Subcutaneous adipose tissue (tissue), 4 donors: ENCODE measurements around the gene NME3. TPM values are rescaled to one million over a fixed set of nuclear protein-coding genes. Genes with fewer than 3 reads are reported as not detected.

ENCODE experiments used
- total RNA-seq, 4 donors: library from RNA; depleted of rRNA; stranded (reverse); fragments of >200 nt; gene quantifications; one replicate each; pipeline ENCODE4 v1.1.0, GENCODE V29; 2016
- TF ChIP-seq, protein P1 (sequence below): fragments of 450-650 bp; IDR thresholded peaks from one replicate; pipeline ENCODE4 v1.5.1; 2016; ENCODE audit warnings: low read depth, mild to moderate bottlenecking, control low read depth, antibody characterized with exemption, moderate library complexity

NME3 gene
- total RNA-seq, 4 donors from 2014 or later, result 34.1 to 102 (median 62.8) TPM

DNA sequence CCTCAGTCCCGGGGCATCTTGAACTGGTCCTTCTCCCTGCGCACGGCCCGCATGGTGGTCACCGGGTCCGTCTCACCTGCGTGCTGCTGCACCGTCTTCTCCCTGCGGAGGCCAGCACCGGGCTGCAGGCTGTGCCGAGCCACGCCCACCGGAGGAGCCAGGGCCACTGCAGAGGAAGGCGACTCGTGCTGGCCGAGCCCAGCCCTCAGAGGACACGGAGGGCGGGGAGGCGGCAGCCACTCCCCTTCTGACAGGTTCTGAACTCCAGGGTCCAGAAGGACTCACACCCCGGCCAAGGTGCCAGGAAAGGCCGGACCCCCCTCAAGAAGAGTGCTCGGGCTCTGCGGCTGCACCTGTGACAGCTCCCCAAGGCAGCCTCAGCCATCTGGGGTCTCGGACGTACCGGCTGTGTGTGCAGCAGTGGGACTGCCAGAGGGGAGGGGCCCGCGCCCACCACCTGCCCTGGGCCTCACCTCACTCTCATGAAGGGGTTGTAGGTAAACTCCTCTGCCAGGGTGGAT lies 38.0 kb upstream of the NME3 start:
- TF ChIP-seq, protein P1, sequence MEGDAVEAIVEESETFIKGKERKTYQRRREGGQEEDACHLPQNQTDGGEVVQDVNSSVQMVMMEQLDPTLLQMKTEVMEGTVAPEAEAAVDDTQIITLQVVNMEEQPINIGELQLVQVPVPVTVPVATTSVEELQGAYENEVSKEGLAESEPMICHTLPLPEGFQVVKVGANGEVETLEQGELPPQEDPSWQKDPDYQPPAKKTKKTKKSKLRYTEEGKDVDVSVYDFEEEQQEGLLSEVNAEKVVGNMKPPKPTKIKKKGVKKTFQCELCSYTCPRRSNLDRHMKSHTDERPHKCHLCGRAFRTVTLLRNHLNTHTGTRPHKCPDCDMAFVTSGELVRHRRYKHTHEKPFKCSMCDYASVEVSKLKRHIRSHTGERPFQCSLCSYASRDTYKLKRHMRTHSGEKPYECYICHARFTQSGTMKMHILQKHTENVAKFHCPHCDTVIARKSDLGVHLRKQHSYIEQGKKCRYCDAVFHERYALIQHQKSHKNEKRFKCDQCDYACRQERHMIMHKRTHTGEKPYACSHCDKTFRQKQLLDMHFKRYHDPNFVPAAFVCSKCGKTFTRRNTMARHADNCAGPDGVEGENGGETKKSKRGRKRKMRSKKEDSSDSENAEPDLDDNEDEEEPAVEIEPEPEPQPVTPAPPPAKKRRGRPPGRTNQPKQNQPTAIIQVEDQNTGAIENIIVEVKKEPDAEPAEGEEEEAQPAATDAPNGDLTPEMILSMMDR, result no peak

GRCh38 chr16:1808691-1809090 lies 37.3 kb upstream of the NME3 start:
- TF ChIP-seq, protein P1, result no peak

DNA sequence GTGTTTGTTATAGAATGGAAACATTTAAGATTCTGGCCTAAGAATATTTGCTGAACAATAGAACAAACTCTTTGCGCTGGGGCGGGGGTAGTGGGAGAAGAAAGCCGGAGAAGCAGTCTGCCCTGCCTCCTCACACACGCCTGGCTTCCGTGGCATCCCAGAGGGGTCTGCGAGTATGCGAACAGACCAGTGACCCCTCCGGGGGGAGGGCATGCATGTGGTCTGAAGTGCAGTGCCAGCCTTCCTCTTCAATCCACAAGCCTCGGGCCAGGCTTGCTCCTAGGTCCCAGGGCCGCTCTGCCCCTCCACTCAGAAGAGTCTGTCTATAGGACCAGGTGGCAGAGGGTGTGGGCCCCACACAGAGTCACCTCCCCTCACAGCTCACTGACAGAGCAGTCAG lies 36.3 kb upstream of the NME3 start:
- TF ChIP-seq, protein P1, result no peak

DNA sequence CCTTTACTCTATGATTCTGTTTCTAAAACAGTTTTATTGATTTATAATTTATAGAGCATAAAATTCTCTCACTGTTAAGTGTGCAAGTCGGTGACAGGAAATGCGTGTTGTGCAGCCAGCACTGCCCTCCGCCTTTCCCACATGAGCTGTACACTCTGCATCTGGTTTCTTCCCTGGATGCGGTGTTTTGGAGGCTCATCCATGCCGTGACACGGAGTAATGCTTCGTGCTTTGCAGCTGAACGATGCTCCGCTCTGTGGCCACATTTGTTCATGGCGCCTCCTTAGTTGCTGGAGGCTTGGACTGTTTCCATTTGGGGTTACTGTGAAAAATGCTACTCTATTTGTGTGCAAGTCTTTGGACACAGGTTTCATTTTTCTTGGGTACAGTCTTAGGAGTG lies 29.4 kb upstream of the NME3 start:
- TF ChIP-seq, protein P1, result no peak

DNA sequence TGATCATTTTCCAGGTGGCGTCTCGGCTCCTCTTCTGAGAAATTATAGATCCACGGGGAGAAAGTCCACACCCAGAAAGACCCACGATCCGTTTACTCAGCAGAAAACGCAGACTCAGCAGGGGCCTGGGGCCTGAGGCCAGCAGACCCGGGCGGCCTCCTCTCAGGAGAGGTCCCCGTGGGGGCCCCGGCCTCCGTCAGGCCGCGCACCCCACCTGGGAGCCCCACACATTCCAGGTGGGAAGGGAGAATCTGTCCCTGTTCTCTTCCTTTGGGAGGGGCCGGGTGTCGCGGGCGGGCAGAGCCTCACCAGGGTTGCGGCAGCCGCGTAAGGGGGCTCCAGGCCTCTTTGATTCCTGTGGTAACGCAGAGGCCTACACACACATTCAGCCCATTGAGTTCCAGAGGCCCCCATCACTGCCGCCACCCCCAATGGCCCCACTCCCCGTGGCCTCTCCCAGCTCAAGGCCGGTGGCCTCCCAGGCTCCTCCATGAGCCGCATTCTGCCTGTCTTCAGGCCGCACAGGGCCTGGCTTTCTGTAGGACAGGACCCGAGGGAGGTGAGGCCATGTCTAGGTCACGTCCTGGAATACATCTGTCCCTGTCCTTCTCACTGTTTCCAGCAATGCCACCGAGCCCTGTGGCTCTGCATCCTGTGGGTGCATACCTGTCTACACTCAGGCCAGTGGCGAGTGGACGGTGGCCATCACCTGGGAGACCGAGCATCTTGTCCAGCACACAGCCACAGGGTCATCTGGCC lies 23.7 kb upstream of the NME3 start:
- TF ChIP-seq, protein P1, result no peak

GRCh38 chr16:1794221-1794871 lies 23.0 kb upstream of the NME3 start:
- TF ChIP-seq, protein P1, result no peak

GRCh38 chr16:1793578-1794220 lies 22.4 kb upstream of the NME3 start, which contains the start of gene IGFALS:
Gene IGFALS (minus strand): TSS chr16:1793705. CDS start chr16:1793652, 53 bp downstream.
- TF ChIP-seq, protein P1, result no peak
